Thyroid gland (tissue), 4 donors: Measurements from ENCODE around the gene ACBD7.

Experiments
- POLR2A ChIP-seq, 2 donors: fragments of 450-650 bp; IDR thresholded peaks; one replicate each; pipeline ENCODE4 v1.6.1; 2017; ENCODE audit warnings: antibody characterized with exemption in 2 of 2, mild to moderate bottlenecking in 2 of 2, moderate library complexity in 1 of 2
- TF ChIP-seq, protein P1 (sequence below), 6 experiments: fragments of 200-600 bp in 3 of 6; fragments of 450-650 bp in 3 of 6; sonication (generic) in 3 of 6; IDR thresholded peaks; one replicate each; pipeline ENCODE4 v1.5.1; 2016 to 2019; ENCODE audit warnings: antibody characterized with exemption in 6 of 6, mild to moderate bottlenecking in 2 of 6, inconsistent platforms in 1 of 6, moderate library complexity in 1 of 6

DNA sequence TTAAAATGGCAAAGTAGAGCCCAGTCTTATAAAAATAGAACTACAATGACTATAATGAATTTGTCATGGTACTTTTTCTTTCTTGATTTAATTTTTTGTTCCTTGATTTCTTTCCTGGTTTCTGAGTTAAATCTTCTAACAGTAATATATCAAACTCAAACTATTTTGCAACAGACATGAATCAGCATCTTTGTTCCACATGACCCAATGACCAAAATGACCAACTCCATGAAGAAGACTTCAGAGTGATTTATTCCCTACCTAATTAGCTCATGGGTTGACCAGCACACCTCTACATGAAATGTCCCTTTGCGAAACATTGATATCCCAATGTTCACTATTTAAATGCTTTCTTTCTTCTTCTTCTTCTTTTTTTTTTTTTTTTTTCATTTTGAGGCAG is 49.1 kb upstream of the ACBD7 start:
- no peak for TF ChIP-seq POLR2A (IDR thresholded peaks at IDR 0.05)
- TF ChIP-seq, protein P1, sequence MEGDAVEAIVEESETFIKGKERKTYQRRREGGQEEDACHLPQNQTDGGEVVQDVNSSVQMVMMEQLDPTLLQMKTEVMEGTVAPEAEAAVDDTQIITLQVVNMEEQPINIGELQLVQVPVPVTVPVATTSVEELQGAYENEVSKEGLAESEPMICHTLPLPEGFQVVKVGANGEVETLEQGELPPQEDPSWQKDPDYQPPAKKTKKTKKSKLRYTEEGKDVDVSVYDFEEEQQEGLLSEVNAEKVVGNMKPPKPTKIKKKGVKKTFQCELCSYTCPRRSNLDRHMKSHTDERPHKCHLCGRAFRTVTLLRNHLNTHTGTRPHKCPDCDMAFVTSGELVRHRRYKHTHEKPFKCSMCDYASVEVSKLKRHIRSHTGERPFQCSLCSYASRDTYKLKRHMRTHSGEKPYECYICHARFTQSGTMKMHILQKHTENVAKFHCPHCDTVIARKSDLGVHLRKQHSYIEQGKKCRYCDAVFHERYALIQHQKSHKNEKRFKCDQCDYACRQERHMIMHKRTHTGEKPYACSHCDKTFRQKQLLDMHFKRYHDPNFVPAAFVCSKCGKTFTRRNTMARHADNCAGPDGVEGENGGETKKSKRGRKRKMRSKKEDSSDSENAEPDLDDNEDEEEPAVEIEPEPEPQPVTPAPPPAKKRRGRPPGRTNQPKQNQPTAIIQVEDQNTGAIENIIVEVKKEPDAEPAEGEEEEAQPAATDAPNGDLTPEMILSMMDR (IDR thresholded peaks at IDR 0.05): no peak
